DND-41 (cell line): ENCODE data around the gene TWIST2.

Experiments used
- ATAC-seq: fragments of 200-7000 bp; cut with Tn5 transposase; 3 replicates; pipeline ENCODE4 v1.9.1; 2021; ENCODE audit warnings: low read depth; ENCODE audit not compliant: insufficient read depth
- DNase-seq: peaks from one replicate; pipeline ENCODE4 v3.0.0-alpha.2; 2020
- H2AFZ ChIP-seq: 2 replicates; pipeline ENCODE4 v1.6.0; 2012; ENCODE audit warnings: low read depth, low read length
- H3K27ac ChIP-seq: 2 replicates; pipeline ENCODE4 v1.5.1; 2012; ENCODE audit warnings: low read length, inconsistent platforms
- H3K27me3 ChIP-seq: fragments of 200-600 bp; sonication (generic); 2 replicates; pipeline ENCODE4 v1.6.0; 2012; ENCODE audit warnings: low read length, mild to moderate bottlenecking, inconsistent platforms; ENCODE audit not compliant: insufficient read depth, poor library complexity
- H3K36me3 ChIP-seq: 2 replicates; pipeline ENCODE4 v1.5.1; 2012; ENCODE audit warnings: low read length, inconsistent platforms; ENCODE audit not compliant: insufficient read depth
- H3K4me1 ChIP-seq: 2 replicates; pipeline ENCODE4 v1.5.1; 2012; ENCODE audit warnings: mild to moderate bottlenecking, low read length; ENCODE audit not compliant: insufficient read depth
- H3K4me2 ChIP-seq: 2 replicates; pipeline ENCODE4 v1.6.0; 2012; ENCODE audit warnings: mild to moderate bottlenecking, moderate library complexity, low read length, inconsistent platforms; ENCODE audit not compliant: insufficient read depth
- H3K4me3 ChIP-seq, 2 experiments: fragments of 200-600 bp in 1 of 2; shearing (Covaris generic) in 1 of 2; 2 replicates each; pipeline ENCODE4 v1.5.1; 2012 to 2016; ENCODE audit warnings: inconsistent platforms in 2 of 2, low read length in 2 of 2, mild to moderate bottlenecking in 2 of 2, low read depth in 1 of 2, moderate library complexity in 1 of 2
- H3K79me2 ChIP-seq: 2 replicates; pipeline ENCODE4 v1.6.0; 2012; ENCODE audit warnings: low read length, inconsistent platforms; ENCODE audit not compliant: insufficient read depth
- H3K9ac ChIP-seq: 2 replicates; pipeline ENCODE4 v1.6.0; 2012; ENCODE audit warnings: low read depth, mild to moderate bottlenecking, inconsistent platforms, low read length, moderate library complexity
- H3K9me3 ChIP-seq: 2 replicates; pipeline ENCODE4 v1.5.1; 2012; ENCODE audit warnings: low read length, moderate library complexity, mild to moderate bottlenecking, inconsistent platforms; ENCODE audit not compliant: insufficient read depth, severe bottlenecking
- H4K20me1 ChIP-seq: 2 replicates; pipeline ENCODE4 v1.6.0; 2012; ENCODE audit warnings: low read length; ENCODE audit not compliant: insufficient read depth
- CTCF ChIP-seq: IDR thresholded peaks from 2 replicates; pipeline ENCODE4 v1.5.1; 2012; ENCODE audit warnings: borderline replicate concordance, low read length, moderate library complexity, mild to moderate bottlenecking; ENCODE audit not compliant: poor library complexity, severe bottlenecking; ENCODE audit errors: extremely low read depth
- EZH2 ChIP-seq: IDR thresholded peaks from 3 replicates; pipeline ENCODE4 v1.6.1; 2012; ENCODE audit warnings: borderline replicate concordance, low read depth, mild to moderate bottlenecking, moderate library complexity, low read length, inconsistent platforms; ENCODE audit not compliant: severe bottlenecking

Gene TWIST2

GRCh38 chr2:238855891-238856580, 8.2 kb downstream of the TWIST2 start:
- Histone ChIP-seq H3K36me3 (no peaks in the 10 kb centered on the region), H3K27me3 (peaks cover 10% of the 10 kb centered on the region), H3K9me3 (no peaks in the 10 kb centered on the region), H3K9ac (no peak overlapping the region), H2AFZ (no peak overlapping the region), H3K4me3 (no peak overlapping the region), H3K4me2 (no peak overlapping the region), H3K79me2 (no peaks in the 10 kb centered on the region), H3K4me1 (no peaks in the 10 kb centered on the region), H3K27ac (no peak overlapping the region), H4K20me1 (no peaks in the 10 kb centered on the region)
- no peak for ATAC-seq
- no peak for DNase-seq
- no peak for TF ChIP-seq EZH2
- TF ChIP-seq CTCF = no peak

- H4K20me1 ChIP-seq = no peaks in the 10 kb centered on the region
- H3K9me3 ChIP-seq = no peaks in the 10 kb centered on the region
- no peak overlapping the region for H3K27ac ChIP-seq
- no peak for DNase-seq
- no peaks in the 10 kb centered on the region for H3K4me1 ChIP-seq
- no peak for ATAC-seq
- no peak overlapping the region for H2AFZ ChIP-seq
- H3K27me3 ChIP-seq = peaks cover 6% of the 10 kb centered on the region
- no peaks in the 10 kb centered on the region for H3K79me2 ChIP-seq
- TF ChIP-seq EZH2 = no peak
- TF ChIP-seq CTCF = no peak
- H3K4me2 ChIP-seq = no peak overlapping the region
- no peak overlapping the region for H3K4me3 ChIP-seq
- no peak overlapping the region for H3K9ac ChIP-seq
- H3K36me3 ChIP-seq = no peaks in the 10 kb centered on the region
Measured at GRCh38 chr2:238856713-238857567, 9.1 kb downstream of the TWIST2 start.

- TF ChIP-seq EZH2 = no peak
- no peak for TF ChIP-seq CTCF
- no peak overlapping the region for H2AFZ ChIP-seq
- H3K4me2 ChIP-seq = no peak overlapping the region
- no peak overlapping the region for H3K4me3 ChIP-seq
- no peaks in the 10 kb centered on the region for H4K20me1 ChIP-seq
- peaks cover 6% of the 10 kb centered on the region for H3K27me3 ChIP-seq
- no peak for DNase-seq
- no peak for ATAC-seq
- H3K27ac ChIP-seq = no peak overlapping the region
- no peak overlapping the region for H3K9ac ChIP-seq
- H3K9me3 ChIP-seq = no peaks in the 10 kb centered on the region
- H3K4me1 ChIP-seq = no peaks in the 10 kb centered on the region
- no peaks in the 10 kb centered on the region for H3K79me2 ChIP-seq
- H3K36me3 ChIP-seq = no peaks in the 10 kb centered on the region
Measured at GRCh38 chr2:238857959-238858358, 10.1 kb downstream of the TWIST2 start.
